ENCODE measurements around the gene NBPF4.
"Not testable (repeated sequence)": the region's sequence is repeated elsewhere in the genome, so short reads cannot be mapped to it uniquely, and the experiment has no call there.

The NBPF4 gene

DNA sequence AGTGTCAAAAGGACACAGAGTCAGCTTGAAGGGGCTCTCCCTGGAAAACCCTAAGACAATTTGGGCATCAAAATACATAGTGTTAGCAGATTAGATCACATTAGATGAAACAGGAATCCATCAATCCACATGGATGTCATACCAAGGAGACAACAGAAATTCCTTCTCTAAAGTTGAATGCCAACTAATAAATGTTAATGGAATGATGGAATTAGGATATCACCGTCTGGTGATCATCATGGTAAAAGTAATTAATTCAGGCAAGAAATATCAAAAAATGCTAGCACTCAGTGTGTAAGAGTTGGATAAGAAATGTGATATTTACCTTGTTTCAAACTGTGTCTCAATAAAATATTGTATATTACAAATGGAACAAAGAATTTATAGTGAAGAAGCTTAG lies 32.9 kb downstream of the NBPF4 start:
- no peaks in the 10 kb centered on the region for H3K9me3 ChIP-seq (ENCODE audit: control insufficient read depth in 2 of 2, low read length in 2 of 2)
- H3K36me3 ChIP-seq (ENCODE audit: control insufficient read depth in 2 of 2, insufficient read depth in 2 of 2, low read length in 2 of 2): no peaks in the 10 kb centered on the region
- H3K27me3 ChIP-seq (ENCODE audit: control insufficient read depth in 2 of 2, insufficient read depth in 2 of 2, low read length in 2 of 2): no peaks in the 10 kb centered on the region
- no peak overlapping the region for H3K9ac ChIP-seq (ENCODE audit: low read depth in 1 of 2, low read length in 2 of 2)
- H3K27ac ChIP-seq (ENCODE audit: low read depth in 2 of 2, low read length in 2 of 2): no peak overlapping the region
- no peak overlapping the region for H3K4me3 ChIP-seq (ENCODE audit: low read length in 2 of 2)
- H3K4me1 ChIP-seq (ENCODE audit: control insufficient read depth in 2 of 2, insufficient read depth in 2 of 2, low read length in 2 of 2): no peaks in the 10 kb centered on the region

- H3K27me3 ChIP-seq (ENCODE audit: control insufficient read depth in 2 of 2, insufficient read depth in 2 of 2, low read length in 2 of 2): no peaks in the 10 kb centered on the region
- no peaks in the 10 kb centered on the region for H3K4me1 ChIP-seq (ENCODE audit: control insufficient read depth in 2 of 2, insufficient read depth in 2 of 2, low read length in 2 of 2)
- H3K9me3 ChIP-seq (ENCODE audit: control insufficient read depth in 2 of 2, low read length in 2 of 2): no peaks in the 10 kb centered on the region
- no peak overlapping the region for H3K4me3 ChIP-seq (ENCODE audit: low read length in 2 of 2)
- no peak overlapping the region for H3K9ac ChIP-seq (ENCODE audit: low read depth in 1 of 2, low read length in 2 of 2)
- H3K36me3 ChIP-seq (ENCODE audit: control insufficient read depth in 2 of 2, insufficient read depth in 2 of 2, low read length in 2 of 2): no peaks in the 10 kb centered on the region
- H3K27ac ChIP-seq (ENCODE audit: low read depth in 2 of 2, low read length in 2 of 2): no peak overlapping the region
Observed at GRCh38 chr1:108209456-108210108, 34.3 kb downstream of the NBPF4 start.

DNA sequence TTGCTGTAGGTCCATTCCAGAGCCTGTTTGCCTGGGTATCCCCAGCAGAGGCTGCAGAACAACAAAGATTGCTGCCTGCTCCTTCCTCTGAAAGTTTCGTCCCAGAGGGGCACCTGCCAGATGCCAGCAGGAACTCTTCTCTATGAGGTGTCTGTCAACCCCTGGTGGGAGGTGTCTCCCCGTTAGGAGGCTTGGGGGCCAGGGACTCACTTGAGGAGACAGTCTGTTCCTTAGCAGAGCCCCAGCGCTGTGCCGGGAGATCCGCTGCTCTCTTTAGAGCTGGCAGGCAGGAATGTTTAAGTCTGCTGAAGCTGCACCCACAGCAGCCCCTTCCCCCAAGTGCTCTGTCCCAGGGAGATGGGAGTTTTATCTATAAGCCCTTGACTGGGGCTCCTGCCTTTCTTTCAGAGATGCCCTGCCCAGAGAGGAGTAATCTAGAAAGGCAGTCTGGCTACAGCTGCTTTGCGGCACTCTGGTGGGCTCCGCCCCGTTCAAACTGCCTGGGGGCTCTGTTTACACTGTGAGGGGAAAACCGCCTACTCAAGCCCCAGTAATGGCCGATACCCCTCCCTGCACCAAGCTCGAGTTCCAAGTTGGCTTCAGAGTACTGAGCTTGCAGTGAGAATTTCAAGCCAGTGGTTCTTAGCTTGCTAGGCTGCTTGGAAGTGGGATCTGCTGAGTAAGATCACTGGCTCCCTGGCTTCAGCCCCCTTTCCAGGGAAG lies 35.0 kb downstream of the NBPF4 start:
- Histone ChIP-seq H3K9me3 (ENCODE audit: control insufficient read depth in 2 of 2, low read length in 2 of 2) (no peaks in the 10 kb centered on the region), H3K9ac (ENCODE audit: low read depth in 1 of 2, low read length in 2 of 2) (no peak overlapping the region), H3K4me1 (ENCODE audit: control insufficient read depth in 2 of 2, insufficient read depth in 2 of 2, low read length in 2 of 2) (no peaks in the 10 kb centered on the region), H3K4me3 (ENCODE audit: low read length in 2 of 2) (no peak overlapping the region), H3K27me3 (ENCODE audit: control insufficient read depth in 2 of 2, insufficient read depth in 2 of 2, low read length in 2 of 2) (no peaks in the 10 kb centered on the region), H3K36me3 (ENCODE audit: control insufficient read depth in 2 of 2, insufficient read depth in 2 of 2, low read length in 2 of 2) (no peaks in the 10 kb centered on the region), H3K27ac (ENCODE audit: low read depth in 2 of 2, low read length in 2 of 2) (no peak overlapping the region)

DNA sequence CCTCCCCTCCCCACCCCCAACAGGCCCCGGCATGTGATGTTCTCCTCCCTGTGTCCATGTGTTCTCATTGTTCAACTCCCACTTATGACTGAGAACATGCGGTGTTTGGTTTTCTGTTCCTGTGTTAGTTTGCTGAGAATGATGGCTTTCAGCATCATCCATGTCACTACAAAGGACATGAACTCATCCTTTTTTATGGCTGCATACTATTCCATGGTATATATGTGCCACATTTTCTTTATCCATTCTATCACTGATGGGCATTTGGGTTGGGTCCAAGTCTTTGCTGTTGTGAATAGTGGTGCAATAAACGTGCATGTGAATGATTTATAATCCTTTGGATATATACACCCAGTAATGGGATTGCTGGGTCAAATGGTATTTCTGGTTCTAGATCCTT lies 40.3 kb downstream of the NBPF4 start:
- not testable (repeated sequence) for H3K9ac ChIP-seq (ENCODE audit: low read depth in 1 of 2, low read length in 2 of 2); H3K27ac ChIP-seq (ENCODE audit: low read depth in 2 of 2, low read length in 2 of 2); H3K9me3 ChIP-seq (ENCODE audit: control insufficient read depth in 2 of 2, low read length in 2 of 2); H3K27me3 ChIP-seq (ENCODE audit: control insufficient read depth in 2 of 2, insufficient read depth in 2 of 2, low read length in 2 of 2); H3K36me3 ChIP-seq (ENCODE audit: control insufficient read depth in 2 of 2, insufficient read depth in 2 of 2, low read length in 2 of 2); H3K4me3 ChIP-seq (ENCODE audit: low read length in 2 of 2)
- H3K4me1 ChIP-seq (ENCODE audit: control insufficient read depth in 2 of 2, insufficient read depth in 2 of 2, low read length in 2 of 2): peaks cover 4 to 18% of the 10 kb centered on the region in 2 donors

DNA sequence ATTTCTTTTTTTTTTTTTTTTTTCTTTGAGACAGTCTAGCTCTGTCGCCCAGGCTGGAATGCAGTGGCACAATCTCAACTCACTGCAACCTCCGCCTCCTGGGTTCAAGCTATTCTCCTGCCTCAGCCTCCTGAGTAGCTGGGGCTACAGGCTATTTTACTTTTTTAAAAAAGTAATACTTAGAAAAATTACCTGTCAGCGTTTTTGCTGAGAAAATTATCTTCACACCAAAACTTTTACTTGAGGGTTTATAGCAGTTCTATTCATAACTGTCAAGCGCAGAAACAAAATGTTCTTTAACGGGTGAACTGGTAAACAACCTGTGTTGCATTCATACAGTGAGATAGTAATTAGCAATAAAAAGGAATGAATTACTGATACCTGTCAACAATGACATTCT lies 42.2 kb downstream of the NBPF4 start:
- peaks cover 7 to 20% of the 10 kb centered on the region in 2 donors for H3K4me1 ChIP-seq (ENCODE audit: control insufficient read depth in 2 of 2, insufficient read depth in 2 of 2, low read length in 2 of 2)
- no peak overlapping the region for H3K9ac ChIP-seq (ENCODE audit: low read depth in 1 of 2, low read length in 2 of 2)
- peaks cover 0 to 4% of the 10 kb centered on the region in 2 donors for H3K36me3 ChIP-seq (ENCODE audit: control insufficient read depth in 2 of 2, insufficient read depth in 2 of 2, low read length in 2 of 2)
- H3K4me3 ChIP-seq (ENCODE audit: low read length in 2 of 2): no peak overlapping the region
- H3K27me3 ChIP-seq (ENCODE audit: control insufficient read depth in 2 of 2, insufficient read depth in 2 of 2, low read length in 2 of 2): no peaks in the 10 kb centered on the region
- no peak overlapping the region for H3K27ac ChIP-seq (ENCODE audit: low read depth in 2 of 2, low read length in 2 of 2)
- H3K9me3 ChIP-seq (ENCODE audit: control insufficient read depth in 2 of 2, low read length in 2 of 2): no peaks in the 10 kb centered on the region

DNA sequence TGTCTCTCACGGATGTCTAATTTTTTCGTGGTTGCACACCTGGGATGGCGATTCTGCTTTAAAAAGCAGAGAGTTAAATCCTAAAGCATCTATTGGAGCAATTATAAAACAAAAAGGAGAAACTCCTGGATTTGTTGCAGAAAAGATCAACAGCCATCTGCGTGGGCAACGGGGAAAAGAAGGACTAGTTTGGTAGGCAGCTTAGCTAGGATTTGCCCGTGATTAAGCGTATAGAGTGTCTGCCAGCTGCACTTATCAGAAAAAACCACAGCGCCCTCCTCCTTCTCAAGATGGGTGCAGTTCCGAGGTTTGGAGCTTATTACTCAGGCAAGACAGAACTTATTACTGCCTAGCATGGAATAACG lies 43.2 kb downstream of the NBPF4 start:
- no peaks in the 10 kb centered on the region for H3K27me3 ChIP-seq (ENCODE audit: control insufficient read depth in 2 of 2, insufficient read depth in 2 of 2, low read length in 2 of 2)
- H3K27ac ChIP-seq (ENCODE audit: low read depth in 2 of 2, low read length in 2 of 2): peak overlapping the region; percentile 98
- peak overlapping the region; percentile 84 to 89 for H3K4me3 ChIP-seq (ENCODE audit: low read length in 2 of 2)
- peaks cover 7 to 20% of the 10 kb centered on the region in 2 donors for H3K4me1 ChIP-seq (ENCODE audit: control insufficient read depth in 2 of 2, insufficient read depth in 2 of 2, low read length in 2 of 2)
- H3K9me3 ChIP-seq (ENCODE audit: control insufficient read depth in 2 of 2, low read length in 2 of 2): no peaks in the 10 kb centered on the region
- peak overlapping the region; percentile 84 to 96 for H3K9ac ChIP-seq (ENCODE audit: low read depth in 1 of 2, low read length in 2 of 2)
- peaks cover 1 to 10% of the 10 kb centered on the region in 2 donors for H3K36me3 ChIP-seq (ENCODE audit: control insufficient read depth in 2 of 2, insufficient read depth in 2 of 2, low read length in 2 of 2)

DNA sequence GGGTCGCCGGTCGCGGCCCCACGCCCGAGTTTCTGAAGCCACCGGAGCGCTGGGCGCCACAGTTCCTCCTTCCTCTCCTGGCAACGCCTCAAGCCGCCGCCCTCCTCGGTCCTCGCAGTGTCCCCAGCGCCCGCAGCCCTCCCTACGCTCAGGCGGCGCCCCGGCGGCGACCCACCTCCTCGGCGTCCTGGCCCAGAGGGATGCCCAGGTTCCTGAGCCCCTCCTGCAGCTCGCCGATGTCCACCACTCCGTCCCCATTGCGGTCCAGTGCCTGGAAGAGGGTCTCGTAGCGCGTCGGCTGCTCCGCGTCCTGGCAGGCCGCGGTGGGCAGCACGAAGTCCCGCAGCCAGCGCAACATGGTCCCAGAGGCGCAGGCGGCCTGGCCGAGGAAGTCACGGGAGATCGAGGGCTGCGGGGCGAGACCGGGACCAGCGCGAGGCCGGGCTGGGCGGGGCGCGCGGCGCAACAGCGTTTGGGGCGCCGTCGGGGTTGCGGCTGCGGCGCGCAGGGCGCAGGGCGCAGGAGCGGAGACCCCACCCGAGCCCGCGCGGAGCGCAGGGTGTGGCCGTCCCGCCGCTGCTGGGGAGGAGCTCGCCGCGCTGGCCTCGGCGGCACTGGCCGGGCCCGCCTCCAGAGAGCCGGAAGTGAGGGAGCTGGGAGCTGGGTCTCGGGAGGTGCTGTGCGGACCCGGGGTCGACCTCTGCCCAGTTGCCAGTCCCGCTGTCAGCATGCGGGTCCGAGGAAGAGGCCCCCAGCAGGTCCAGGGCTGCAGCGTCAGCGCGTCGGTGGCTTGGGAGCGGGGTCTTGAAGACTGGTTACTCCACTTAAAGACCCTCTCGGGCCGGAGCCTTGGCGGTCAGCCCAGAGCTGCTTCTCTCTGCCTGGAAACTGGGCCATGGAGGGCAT lies 43.8 kb downstream of the NBPF4 start, which contains the start of gene SLC25A24:
SLC25A24 (minus strand) TSS at position 563 of the 906 bp plus-strand sequence; CDS start at position 358, 205 bp downstream.
- peaks cover 7 to 20% of the 10 kb centered on the region in 2 donors for H3K4me1 ChIP-seq (ENCODE audit: control insufficient read depth in 2 of 2, insufficient read depth in 2 of 2, low read length in 2 of 2)
- no peaks in the 10 kb centered on the region for H3K27me3 ChIP-seq (ENCODE audit: control insufficient read depth in 2 of 2, insufficient read depth in 2 of 2, low read length in 2 of 2)
- H3K27ac ChIP-seq (ENCODE audit: low read depth in 2 of 2, low read length in 2 of 2): peak within 1 kb of the TSS; percentile 98
- H3K9me3 ChIP-seq (ENCODE audit: control insufficient read depth in 2 of 2, low read length in 2 of 2): no peaks in the 10 kb centered on the region
- H3K9ac ChIP-seq (ENCODE audit: low read depth in 1 of 2, low read length in 2 of 2): peak within 1 kb of the TSS; percentile 93 to 96
- H3K36me3 ChIP-seq (ENCODE audit: control insufficient read depth in 2 of 2, insufficient read depth in 2 of 2, low read length in 2 of 2): peaks cover 3 to 12% of the 10 kb centered on the region in 2 donors
- peak within 1 kb of the TSS; percentile 84 to 89 for H3K4me3 ChIP-seq (ENCODE audit: low read length in 2 of 2)

DNA sequence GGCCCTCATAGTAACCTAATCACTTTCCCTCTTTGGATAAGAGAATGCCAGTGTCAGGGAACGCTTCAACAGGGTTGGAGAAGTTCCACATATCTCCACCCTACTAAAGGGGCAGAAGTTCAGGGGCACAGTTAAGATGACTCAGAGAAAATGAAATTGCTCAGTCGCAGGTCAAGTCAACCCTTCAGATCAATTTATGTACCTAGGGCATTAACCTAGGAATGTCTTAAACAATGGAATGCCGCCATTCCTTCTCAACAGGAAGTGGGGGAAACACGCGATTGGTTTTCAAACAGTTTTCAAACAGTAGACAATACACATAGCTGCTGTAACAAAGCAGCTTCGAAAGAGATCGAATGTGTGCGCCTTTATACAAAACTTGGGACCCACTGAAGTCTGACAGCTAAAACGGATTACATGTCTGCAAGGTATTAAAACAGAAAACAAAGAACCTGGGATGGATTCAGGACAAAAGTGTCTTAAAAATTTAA lies 44.6 kb downstream of the NBPF4 start:
- Histone ChIP-seq H3K9me3 (ENCODE audit: control insufficient read depth in 2 of 2, low read length in 2 of 2) (no peaks in the 10 kb centered on the region), H3K4me3 (ENCODE audit: low read length in 2 of 2) (peak overlapping the region; percentile 84 to 89), H3K36me3 (ENCODE audit: control insufficient read depth in 2 of 2, insufficient read depth in 2 of 2, low read length in 2 of 2) (peaks cover 8 to 18% of the 10 kb centered on the region in 2 donors), H3K27me3 (ENCODE audit: control insufficient read depth in 2 of 2, insufficient read depth in 2 of 2, low read length in 2 of 2) (no peaks in the 10 kb centered on the region), H3K9ac (ENCODE audit: low read depth in 1 of 2, low read length in 2 of 2) (peak overlapping the region; percentile 93 to 96), H3K4me1 (ENCODE audit: control insufficient read depth in 2 of 2, insufficient read depth in 2 of 2, low read length in 2 of 2) (peaks cover 7 to 20% of the 10 kb centered on the region in 2 donors), H3K27ac (ENCODE audit: low read depth in 2 of 2, low read length in 2 of 2) (peak overlapping the region; percentile 98)

- Histone ChIP-seq H3K4me3 (ENCODE audit: low read length in 2 of 2) (no peak overlapping the region), H3K9me3 (ENCODE audit: control insufficient read depth in 2 of 2, low read length in 2 of 2) (no peaks in the 10 kb centered on the region), H3K27me3 (ENCODE audit: control insufficient read depth in 2 of 2, insufficient read depth in 2 of 2, low read length in 2 of 2) (no peaks in the 10 kb centered on the region), H3K36me3 (ENCODE audit: control insufficient read depth in 2 of 2, insufficient read depth in 2 of 2, low read length in 2 of 2) (peaks cover 28 to 35% of the 10 kb centered on the region in 2 donors), H3K4me1 (ENCODE audit: control insufficient read depth in 2 of 2, insufficient read depth in 2 of 2, low read length in 2 of 2) (peaks cover 3 to 4% of the 10 kb centered on the region in 2 donors), H3K9ac (ENCODE audit: low read depth in 1 of 2, low read length in 2 of 2) (no peak overlapping the region), H3K27ac (ENCODE audit: low read depth in 2 of 2, low read length in 2 of 2) (no peak overlapping the region)
Observed at GRCh38 chr1:108194051-108194450, 49.8 kb downstream of the NBPF4 start.

Data from mucosa of rectum (tissue), 2 donors.